Measurements from ENCODE around the gene ZNF581. TPM values are rescaled to one million over a fixed set of nuclear protein-coding genes. Genes with fewer than 3 reads are reported as not detected.

ZNF581 gene
- total RNA-seq, 1 donor from 2014 or later, result 22.7 TPM

DNA sequence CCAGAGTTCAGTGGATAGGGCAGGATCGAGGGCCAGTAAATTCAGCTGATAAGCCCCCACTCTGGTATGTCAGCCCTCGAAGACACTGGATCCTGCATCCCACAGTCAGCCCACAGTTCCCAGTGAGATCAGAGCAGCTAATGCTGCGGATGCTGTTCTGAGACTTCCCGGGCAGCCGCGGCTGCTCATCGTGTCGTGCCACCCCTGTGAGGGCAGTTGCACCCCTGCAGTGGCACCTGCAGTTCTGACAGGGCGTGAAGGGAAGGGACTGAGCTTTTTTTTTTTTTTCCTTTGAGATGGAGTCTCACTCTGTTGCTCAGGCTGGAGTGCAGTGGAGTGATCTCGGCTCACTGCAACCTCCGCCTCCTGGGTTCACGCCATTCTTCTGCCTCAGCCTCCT is 24.1 kb downstream of the ZNF581 start:
- Histone ChIP-seq H3K36me3 (peaks cover 96% of the 10 kb centered on the region), H3K4me3 (no peak overlapping the region), H3K9me3 (no peaks in the 10 kb centered on the region), H3K27me3 (ENCODE audit: low read depth) (no peaks in the 10 kb centered on the region), H3K27ac (no peak overlapping the region), H3K4me1 (no peaks in the 10 kb centered on the region)
- DNase-seq, result no peak
- intact Hi-C loops (cut with DNase I), result no loop called here
- TF ChIP-seq, protein P1, sequence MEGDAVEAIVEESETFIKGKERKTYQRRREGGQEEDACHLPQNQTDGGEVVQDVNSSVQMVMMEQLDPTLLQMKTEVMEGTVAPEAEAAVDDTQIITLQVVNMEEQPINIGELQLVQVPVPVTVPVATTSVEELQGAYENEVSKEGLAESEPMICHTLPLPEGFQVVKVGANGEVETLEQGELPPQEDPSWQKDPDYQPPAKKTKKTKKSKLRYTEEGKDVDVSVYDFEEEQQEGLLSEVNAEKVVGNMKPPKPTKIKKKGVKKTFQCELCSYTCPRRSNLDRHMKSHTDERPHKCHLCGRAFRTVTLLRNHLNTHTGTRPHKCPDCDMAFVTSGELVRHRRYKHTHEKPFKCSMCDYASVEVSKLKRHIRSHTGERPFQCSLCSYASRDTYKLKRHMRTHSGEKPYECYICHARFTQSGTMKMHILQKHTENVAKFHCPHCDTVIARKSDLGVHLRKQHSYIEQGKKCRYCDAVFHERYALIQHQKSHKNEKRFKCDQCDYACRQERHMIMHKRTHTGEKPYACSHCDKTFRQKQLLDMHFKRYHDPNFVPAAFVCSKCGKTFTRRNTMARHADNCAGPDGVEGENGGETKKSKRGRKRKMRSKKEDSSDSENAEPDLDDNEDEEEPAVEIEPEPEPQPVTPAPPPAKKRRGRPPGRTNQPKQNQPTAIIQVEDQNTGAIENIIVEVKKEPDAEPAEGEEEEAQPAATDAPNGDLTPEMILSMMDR (IDR thresholded peaks at IDR 0.05), result no peak
- no peak for ATAC-seq

DNA sequence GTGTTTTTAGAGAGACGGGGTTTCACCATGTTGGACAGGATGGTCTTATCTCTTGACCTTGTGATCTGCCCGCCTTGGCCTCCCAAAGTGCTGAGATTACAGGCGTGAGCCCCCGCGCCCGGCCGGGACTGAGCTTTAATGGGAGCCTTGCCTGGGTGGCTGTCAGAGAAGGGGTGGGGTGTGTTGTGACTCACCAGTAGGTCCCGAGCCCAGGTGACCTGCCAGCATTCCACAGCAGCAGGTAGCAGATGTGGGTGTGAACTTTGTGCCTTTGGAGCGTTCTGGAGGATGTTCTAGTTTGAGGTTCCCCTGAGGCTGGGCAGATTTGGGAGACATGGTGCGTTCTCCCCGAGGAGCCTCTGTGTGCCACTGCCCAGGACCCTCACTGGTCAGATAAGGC is 24.5 kb downstream of the ZNF581 start:
- intact Hi-C loops (cut with DNase I), result no loop called here
- TF ChIP-seq, protein P1 (IDR thresholded peaks at IDR 0.05), result no peak
- no peak overlapping the region for H3K27ac ChIP-seq
- H3K36me3 ChIP-seq, result peaks cover 96% of the 10 kb centered on the region
- H3K4me1 ChIP-seq, result no peaks in the 10 kb centered on the region
- no peaks in the 10 kb centered on the region for H3K27me3 ChIP-seq (ENCODE audit: low read depth)
- DNase-seq (no peak), ATAC-seq (peak; percentile 7 to 28)
- no peaks in the 10 kb centered on the region for H3K9me3 ChIP-seq
- H3K4me3 ChIP-seq, result no peak overlapping the region

DNA sequence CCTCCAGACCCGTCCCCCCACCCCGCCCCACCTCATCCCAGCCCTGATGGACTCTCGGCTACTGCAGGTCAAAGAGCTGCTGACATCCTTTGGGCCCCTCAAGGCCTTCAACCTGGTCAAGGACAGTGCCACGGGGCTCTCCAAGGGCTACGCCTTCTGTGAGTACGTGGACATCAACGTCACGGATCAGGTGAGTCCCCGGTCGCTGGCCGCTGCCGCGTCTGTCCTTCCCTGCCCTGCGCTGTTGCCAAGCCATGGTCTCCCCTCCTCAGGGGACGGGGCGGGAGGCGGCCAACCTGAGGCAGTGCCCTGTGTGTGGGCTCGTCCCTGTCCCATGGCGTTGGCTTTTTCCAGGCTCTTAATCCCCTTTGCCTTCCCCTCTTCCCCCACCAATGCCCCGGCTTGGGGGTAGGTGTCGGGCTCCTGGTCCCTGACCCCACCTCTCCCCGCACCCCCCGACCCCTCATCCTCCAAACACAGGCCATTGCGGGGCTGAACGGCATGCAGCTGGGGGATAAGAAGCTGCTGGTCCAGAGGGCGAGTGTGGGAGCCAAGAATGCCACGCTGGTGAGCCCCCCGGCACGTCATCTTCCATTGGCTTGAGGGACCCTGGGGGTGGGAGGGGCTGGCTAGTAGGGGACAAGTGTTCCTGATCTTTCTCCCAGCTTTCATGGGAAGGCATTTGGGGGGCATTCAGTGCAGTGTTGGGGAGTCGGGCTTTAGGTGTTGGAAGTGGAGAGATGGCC is 25.3 kb downstream of the ZNF581 start:
- DNase-seq (no peak), ATAC-seq (peak in 1 of 2 donors; percentile 10)
- H3K4me1 ChIP-seq, result no peaks in the 10 kb centered on the region
- H3K27ac ChIP-seq, result no peak overlapping the region
- intact Hi-C loops (cut with DNase I), result no loop called here
- peaks cover 96% of the 10 kb centered on the region for H3K36me3 ChIP-seq
- H3K4me3 ChIP-seq, result no peak overlapping the region
- TF ChIP-seq, protein P1 (IDR thresholded peaks at IDR 0.05), result no peak
- H3K9me3 ChIP-seq, result no peaks in the 10 kb centered on the region
- no peaks in the 10 kb centered on the region for H3K27me3 ChIP-seq (ENCODE audit: low read depth)

DNA sequence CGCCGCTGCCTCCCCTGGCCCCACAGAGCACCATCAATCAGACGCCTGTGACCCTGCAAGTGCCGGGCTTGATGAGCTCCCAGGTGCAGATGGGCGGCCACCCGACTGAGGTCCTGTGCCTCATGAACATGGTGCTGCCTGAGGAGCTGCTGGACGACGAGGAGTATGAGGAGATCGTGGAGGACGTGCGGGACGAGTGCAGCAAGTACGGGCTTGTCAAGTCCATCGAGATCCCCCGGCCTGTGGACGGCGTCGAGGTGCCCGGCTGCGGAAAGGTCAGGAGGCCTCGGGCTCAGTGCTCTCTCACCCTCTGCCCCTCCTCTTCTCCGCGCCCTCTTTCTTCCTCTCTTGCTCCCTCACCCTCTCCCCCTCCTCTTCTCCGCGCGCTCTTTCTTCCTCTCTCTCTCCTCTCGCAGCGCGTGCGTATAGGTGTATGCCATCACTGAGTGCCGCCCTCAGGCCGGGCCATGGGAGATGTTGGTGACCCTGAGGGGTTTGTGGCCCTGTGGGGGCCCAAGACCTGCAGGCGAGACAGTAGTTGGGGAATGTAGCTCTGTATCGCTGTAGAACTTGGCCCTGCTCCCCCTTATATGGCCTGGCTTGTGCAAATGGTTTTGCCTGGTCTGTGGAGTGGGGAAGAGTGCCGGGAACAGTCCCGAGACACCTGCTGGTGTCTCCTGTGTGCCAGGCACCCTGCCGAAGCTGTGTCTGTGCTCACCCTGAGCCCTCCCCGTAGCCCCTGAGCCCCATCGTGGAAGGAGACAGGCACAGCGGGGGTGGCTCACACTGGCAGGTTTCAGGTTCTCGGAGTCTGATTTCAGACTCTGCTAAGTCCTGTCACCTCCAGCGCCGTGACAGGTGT is 26.2 kb downstream of the ZNF581 start:
- intact Hi-C loops (cut with DNase I), result no loop called here
- ATAC-seq, result no peak
- H3K4me1 ChIP-seq, result no peaks in the 10 kb centered on the region
- no peak overlapping the region for H3K27ac ChIP-seq
- TF ChIP-seq, protein P1 (IDR thresholded peaks at IDR 0.05), result no peak
- H3K4me3 ChIP-seq, result no peak overlapping the region
- no peaks in the 10 kb centered on the region for H3K27me3 ChIP-seq (ENCODE audit: low read depth)
- DNase-seq, result no peak
- H3K9me3 ChIP-seq, result no peaks in the 10 kb centered on the region
- peaks cover 90% of the 10 kb centered on the region for H3K36me3 ChIP-seq

DNA sequence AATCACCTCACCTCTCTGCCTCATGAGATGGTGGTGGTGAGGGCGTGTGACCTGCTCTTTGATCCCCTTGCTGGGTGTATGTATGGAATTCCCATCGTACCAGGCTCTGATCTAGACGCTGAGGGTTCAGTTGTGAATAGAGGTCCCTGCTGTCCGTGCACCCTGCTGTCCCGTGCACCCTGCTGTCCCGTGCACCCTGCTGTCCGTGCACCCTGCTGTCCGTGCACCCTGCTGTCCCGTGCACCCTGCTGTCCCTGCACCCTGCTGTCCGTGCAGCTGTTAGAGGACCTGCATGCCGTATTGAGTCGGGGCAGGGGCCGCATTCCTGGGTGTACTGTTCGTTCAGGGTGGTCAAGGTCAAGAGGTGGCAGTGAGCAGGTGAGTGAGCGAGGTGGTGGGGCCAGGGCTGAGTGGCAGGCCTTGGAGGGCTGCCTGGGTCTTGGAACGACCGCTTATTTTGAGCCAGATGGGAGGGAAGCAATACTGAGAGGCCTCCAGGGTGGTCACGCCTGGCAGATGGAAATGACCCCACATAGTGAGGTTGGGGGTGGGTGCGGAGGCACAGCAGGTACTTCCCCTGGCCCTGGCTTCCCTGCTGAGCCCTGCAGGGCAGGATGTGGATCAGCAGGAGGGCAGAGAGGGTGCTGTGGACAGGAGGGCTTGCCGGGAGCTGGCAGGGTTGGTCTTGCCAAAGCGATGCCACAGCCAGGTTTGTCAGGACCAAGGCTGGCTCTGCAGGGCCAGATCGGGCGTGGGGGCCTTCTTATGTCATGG is 27.0 kb downstream of the ZNF581 start:
- Histone ChIP-seq H3K4me1 (no peaks in the 10 kb centered on the region), H3K4me3 (no peak overlapping the region), H3K9me3 (no peaks in the 10 kb centered on the region), H3K36me3 (peaks cover 84% of the 10 kb centered on the region), H3K27me3 (ENCODE audit: low read depth) (no peaks in the 10 kb centered on the region), H3K27ac (no peak overlapping the region)
- ATAC-seq, result no peak
- intact Hi-C loops (cut with DNase I), result no loop called here
- TF ChIP-seq, protein P1 (IDR thresholded peaks at IDR 0.05), result no peak
- peak; percentile 70 for DNase-seq

All from lower lobe of right lung (tissue), 2 donors.